ENCODE results near the gene GRHL3.

DNA sequence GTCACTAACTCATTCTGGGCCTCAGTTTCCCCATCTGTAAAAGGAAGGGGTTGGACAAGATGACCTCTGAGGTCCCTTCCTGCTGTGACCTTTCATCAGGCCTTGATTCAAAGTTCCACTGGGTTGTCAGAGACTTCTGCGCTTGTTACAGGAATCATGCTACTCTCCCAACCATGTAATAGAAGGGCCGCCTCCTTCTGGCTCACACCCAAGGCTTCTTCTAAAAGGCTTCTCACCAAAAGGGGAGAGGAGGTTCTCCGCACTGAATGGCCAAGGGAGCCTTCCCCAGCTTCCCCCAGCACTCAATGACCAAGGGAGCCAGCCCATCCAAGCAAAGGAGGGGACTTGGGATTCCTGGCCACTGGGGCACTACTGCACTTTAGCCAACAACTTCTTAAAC, 42.7 kb downstream of the GRHL3 start:
- TF ChIP-seq, protein P1, sequence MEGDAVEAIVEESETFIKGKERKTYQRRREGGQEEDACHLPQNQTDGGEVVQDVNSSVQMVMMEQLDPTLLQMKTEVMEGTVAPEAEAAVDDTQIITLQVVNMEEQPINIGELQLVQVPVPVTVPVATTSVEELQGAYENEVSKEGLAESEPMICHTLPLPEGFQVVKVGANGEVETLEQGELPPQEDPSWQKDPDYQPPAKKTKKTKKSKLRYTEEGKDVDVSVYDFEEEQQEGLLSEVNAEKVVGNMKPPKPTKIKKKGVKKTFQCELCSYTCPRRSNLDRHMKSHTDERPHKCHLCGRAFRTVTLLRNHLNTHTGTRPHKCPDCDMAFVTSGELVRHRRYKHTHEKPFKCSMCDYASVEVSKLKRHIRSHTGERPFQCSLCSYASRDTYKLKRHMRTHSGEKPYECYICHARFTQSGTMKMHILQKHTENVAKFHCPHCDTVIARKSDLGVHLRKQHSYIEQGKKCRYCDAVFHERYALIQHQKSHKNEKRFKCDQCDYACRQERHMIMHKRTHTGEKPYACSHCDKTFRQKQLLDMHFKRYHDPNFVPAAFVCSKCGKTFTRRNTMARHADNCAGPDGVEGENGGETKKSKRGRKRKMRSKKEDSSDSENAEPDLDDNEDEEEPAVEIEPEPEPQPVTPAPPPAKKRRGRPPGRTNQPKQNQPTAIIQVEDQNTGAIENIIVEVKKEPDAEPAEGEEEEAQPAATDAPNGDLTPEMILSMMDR (IDR thresholded peaks at IDR 0.05), result no peak
- TF ChIP-seq POLR2A (IDR thresholded peaks at IDR 0.05), result no peak
